GM18870 (cell line): ENCODE results near the gene PTPN5.

Source experiments
- ATAC-seq: cut with Tn5 transposase; IDR thresholded peaks from one replicate; pipeline ENCODE4 v1.9.1; 2021; ENCODE audit warnings: moderate library complexity; ENCODE audit not compliant: unreplicated experiment

The PTPN5 gene

GRCh38 chr11:18773681-18774080 is 17.9 kb downstream of the PTPN5 start:
- ATAC-seq: no peak

- no peak for ATAC-seq
Observed at GRCh38 chr11:18773104-18773503, 18.5 kb downstream of the PTPN5 start.

- ATAC-seq: no peak
Observed at GRCh38 chr11:18772211-18772610, 19.4 kb downstream of the PTPN5 start.

DNA sequence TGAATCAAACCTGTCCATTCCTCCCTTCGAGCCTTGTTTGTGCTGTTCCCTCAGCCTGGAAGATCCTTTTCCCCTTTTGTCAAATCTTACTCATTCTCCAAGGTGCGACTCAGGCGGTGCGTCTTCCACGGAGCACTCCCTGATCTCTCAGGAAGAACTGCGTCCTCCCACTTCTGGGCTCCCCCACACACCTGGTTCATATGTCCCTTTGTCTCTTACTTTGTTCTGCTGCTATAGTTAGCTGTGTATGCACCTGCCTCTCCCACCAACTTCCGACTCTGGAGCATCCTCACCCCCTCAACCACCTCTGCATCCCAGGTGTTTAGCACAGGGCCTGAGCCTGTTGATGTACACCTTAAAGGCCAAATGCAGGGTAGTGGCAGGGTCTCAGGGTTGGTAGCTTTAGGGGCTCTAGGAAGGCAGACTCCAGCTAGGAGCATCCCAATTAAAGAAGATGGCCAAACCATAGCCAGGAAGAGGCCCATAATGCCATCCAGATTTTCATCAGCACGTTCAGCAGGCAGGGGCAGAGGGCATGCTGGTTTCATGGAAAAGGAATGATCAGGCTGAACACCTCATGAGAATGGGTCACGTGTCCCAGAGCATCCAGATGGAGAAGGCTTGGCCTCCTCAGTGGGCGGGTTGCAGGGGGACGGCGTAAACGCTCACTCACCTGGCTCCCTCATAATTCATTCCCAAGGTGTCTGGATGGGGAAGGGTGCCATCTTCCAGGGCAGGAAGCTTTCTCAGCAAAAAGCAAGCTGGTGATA is 20.1 kb downstream of the PTPN5 start:
- ATAC-seq: no peak

DNA sequence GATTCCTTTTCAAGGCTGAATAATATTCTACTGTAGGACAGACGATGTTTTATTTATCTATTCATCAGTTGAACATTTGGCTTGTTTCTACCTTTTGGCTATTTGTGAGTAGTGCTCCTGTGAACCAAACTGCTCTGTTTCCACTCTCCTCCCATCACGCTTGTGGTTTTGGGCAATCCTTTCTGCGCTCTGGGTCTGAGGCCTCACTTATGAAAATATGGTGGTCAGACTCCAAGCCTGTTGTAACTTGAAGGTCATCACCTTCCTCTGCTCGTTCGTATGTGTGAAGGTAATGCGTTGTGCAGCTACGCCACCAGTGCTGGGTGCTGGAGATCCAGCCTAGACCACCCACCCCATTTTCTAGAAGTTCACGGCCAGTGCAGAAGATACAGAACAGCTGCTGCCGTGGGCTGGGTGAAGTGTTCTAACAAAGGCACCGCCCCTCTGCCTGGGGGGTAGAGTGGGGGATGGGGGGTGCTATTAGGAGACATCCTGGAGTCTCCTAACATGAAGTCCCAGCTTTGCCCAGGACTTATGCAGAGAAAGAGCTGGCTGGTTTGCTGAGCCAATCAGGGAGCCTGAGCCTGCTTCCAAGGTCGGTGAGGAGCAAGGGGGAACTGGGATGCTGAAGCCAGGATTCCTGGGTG is 21.0 kb downstream of the PTPN5 start:
- ATAC-seq: no peak

GRCh38 chr11:18769802-18770456 is 21.7 kb downstream of the PTPN5 start:
- peak; percentile 49 for ATAC-seq

DNA sequence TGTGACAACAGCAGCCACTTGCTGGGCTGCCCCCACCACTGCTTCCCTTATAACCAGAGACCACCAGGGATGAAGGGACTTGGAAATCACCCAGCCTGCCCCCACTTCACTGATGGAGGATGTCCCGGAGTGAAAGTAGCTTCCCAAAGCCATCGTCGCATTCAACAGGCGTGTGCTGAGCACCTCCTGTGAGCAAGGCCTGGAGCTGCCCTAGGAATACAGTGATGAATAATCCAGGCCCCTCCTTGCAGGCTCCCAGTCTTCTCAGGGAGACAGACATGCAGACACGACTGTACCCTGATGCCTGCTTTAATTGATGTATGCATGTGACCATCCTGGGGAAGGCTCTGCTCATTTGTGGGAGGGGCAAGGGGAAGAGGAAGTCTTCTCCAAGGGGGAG is 22.6 kb downstream of the PTPN5 start:
- no peak for ATAC-seq

DNA sequence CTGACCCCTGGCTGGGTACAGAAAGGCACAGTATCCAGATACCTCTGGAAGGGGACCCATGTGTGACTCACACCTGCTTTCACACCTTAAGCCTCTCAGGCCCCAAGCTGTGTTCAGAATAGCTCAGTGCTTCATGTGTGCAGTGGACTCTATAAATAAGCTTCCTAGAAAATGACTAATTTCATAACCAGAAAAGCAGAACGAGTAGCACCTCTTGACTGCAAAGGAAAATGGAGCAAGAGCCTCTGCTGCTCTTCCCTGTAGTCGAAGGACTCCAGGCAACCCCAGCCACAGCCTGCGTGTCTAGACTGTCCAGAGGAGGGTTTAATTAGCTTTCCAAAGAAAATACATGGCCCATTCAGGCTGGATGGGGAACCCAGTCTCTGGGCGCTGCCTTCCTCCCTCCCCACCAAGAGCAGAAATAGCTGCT is 23.1 kb downstream of the PTPN5 start:
- peak; percentile 84 for ATAC-seq

GRCh38 chr11:18766015-18766414 is 25.6 kb downstream of the PTPN5 start:
- no peak for ATAC-seq

DNA sequence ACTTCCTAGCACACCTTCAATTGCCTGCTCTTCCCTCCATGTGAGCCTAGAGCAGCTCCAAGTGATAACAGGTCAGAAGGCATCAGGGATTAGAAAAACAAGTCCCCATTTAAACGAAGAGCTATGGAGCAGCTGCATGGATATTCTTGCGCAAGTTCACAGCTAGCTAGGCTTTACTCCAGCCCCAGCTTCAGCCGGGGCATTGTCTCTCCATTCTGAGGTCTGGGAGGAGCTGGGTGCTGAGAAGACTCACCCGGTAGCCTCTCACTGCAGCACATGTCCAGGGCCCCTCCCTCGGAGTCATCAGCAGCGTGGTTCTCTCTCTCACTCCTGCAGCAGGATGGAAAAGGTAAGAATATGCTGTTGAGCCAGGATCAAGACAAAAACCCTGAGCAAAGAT is 26.0 kb downstream of the PTPN5 start:
- ATAC-seq: no peak

DNA sequence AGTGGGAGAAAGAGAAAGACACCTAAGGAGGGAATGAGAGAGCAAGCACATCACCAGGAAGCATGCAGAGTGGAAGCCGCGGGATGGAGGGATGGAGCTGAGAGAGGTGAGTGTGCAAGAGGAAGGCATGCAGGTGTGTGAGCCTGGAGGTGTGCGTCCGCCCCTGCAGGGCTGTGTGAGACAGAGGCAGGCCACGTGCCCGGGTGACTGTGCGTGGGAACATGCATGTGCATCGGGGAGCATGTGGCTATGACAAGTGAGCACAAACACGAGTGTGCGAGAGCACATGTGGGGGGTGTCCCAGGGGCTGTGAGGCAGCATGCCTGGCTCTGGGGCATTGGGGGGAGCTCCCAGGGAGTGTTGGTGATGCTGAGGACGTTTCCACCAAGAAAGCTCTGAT is 29.9 kb downstream of the PTPN5 start:
- ATAC-seq: no peak

DNA sequence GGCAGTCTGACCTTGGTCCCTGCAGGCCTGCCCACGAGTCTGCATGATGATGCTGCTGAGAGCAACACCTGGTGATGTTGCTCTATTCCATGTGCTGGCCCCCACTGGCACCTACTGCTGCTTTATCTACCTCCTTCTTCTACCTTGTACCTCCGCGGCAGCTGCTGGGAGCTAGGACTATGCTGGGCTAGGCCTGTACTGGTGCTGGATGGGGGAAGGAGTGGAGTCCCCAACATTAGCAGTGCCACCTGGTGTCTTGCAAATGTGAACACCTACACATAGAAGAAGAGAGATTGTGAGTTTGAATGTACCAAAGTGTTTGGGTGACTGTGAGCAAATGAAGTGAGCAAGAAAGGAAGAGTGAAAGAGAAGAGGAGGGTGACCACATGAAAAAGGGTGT is 30.5 kb downstream of the PTPN5 start:
- no peak for ATAC-seq

- ATAC-seq: no peak
Observed at GRCh38 chr11:18757811-18758210, 33.8 kb downstream of the PTPN5 start.

DNA sequence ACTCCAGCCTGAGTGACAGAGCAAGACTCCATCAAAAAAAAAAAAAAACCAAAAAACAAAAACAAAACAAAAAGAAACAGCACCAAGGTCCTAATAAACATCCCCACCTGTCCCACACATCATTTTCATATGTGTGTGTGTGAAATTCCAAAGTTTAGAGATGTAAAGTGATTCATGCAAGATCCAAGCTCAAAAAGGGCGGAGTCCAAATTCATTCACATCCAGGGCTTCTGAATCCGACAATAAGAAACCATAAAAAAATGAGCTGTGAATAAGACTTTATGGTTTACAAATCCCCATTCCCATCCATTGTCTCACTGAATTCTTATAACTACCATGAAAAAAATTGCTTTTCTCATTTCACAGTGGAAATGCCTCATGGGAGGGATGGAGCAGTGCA is 34.7 kb downstream of the PTPN5 start:
- no peak for ATAC-seq

- no peak for ATAC-seq
Observed at GRCh38 chr11:18754308-18754707, 37.3 kb downstream of the PTPN5 start.

DNA sequence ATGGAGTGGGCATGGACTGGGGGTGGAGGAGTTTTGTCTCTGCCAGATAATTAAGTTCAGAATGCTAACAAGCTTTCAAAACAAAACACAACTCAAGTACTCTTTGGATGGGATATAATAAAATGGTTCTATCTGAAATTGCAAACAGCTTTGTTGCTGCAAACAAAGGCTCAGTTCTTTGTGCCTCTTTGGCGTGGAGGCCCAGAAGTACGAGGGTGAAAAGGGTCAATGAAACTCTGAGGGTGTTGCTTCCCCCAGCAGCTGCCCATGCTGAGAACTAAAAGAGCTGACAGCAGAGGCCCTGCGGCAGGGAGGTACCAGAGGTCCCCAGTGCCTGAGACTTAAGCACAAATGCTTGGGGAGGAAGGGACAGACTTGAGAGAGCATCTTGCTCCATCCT is 39.1 kb downstream of the PTPN5 start:
- no peak for ATAC-seq

DNA sequence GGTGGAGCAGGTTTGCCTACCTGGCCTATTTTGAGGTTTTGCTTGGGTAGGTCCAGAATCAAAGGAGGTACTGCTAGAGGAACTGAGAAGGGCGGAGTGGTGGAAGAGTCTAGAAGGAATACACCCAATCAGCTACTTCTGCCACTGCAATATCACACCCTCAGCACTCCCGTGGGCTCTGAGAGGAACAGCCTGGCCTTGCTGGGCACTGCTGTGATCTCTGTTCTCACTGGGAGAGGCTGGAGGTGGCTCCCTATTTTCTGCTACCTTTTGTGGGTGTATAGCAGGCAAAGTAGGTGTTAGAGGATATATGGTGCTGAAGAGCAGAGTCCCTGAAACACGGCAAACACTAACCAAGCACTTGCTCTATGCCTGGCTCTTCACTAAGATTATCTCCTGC is 40.7 kb downstream of the PTPN5 start:
- ATAC-seq: no peak

GRCh38 chr11:18749681-18750319 is 41.8 kb downstream of the PTPN5 start:
- no peak for ATAC-seq

GRCh38 chr11:18748766-18749365 is 42.7 kb downstream of the PTPN5 start:
- ATAC-seq: no peak

DNA sequence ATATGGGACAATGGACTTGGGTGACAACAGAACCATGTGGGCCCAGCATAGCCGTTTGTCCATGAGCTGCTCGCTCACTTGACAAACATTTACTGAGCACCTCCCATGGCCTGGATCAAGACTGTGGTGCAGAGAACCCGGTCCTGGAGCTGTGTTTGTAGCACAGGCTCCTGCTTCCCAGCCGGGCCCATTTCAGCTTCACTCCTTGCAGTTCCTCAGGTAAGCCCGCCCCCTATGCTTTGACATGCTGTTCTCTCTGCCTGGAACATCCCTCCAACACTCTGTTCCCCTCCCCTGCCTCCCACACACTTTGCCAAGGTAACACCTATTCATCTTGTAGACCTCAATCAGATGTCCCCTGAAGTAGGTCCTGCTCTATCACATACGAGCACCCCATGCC is 46.3 kb downstream of the PTPN5 start:
- no peak for ATAC-seq

GRCh38 chr11:18743900-18744514 is 47.6 kb downstream of the PTPN5 start:
- no peak for ATAC-seq
